Body of pancreas (tissue), 4 donors: ENCODE results near the gene FLT1. TPM values are rescaled to one million over a fixed set of nuclear protein-coding genes. Genes with fewer than 3 reads are reported as not detected.

Source experiments
- ATAC-seq: fragments of 150-250 bp; one replicate; pipeline ENCODE4 v1.9.1; 2016
- DNase-seq, 4 donors: peaks; one replicate each; pipeline ENCODE4 v3.0.0-alpha.2; 2019
- H3K27ac ChIP-seq, 4 donors: fragments of 200-600 bp; sonication (generic); 1 replicate in 3 of 4; 2 replicates in 1 of 4; pipeline versions ENCODE4 v1.5.1 to v1.6.1; 2016 to 2019; ENCODE audit warnings: mild to moderate bottlenecking in 1 of 4, mixed read lengths in 1 of 4, moderate library complexity in 1 of 4
- H3K27me3 ChIP-seq, 2 donors: fragments of 200-600 bp; sonication (generic); one replicate each; pipeline ENCODE4 v1.6.0; 2016; ENCODE audit warnings: mild to moderate bottlenecking in 1 of 2
- H3K36me3 ChIP-seq, 2 donors: fragments of 200-600 bp; sonication (generic); replicated peaks in 1 of 2; 2 replicates each; pipeline ENCODE4 v1.5.1; 2016; ENCODE audit warnings: low read depth in 2 of 2; ENCODE audit not compliant: insufficient read depth in 1 of 2
- H3K4me1 ChIP-seq: fragments of 200-600 bp; sonication (generic); one replicate; pipeline ENCODE4 v1.6.0; 2016
- H3K4me3 ChIP-seq, 2 donors: fragments of 200-600 bp; sonication (generic); 1 replicate in 1 of 2; 2 replicates in 1 of 2; pipeline ENCODE4 v1.5.1; 2016 to 2019
- H3K9me3 ChIP-seq, 3 donors: fragments of 200-600 bp; sonication (generic); 1 replicate in 2 of 3; 2 replicates in 1 of 3; pipeline ENCODE4 v1.5.1; 2016
- CTCF ChIP-seq, 7 experiments: fragments of 450-650 bp in 4 of 7; fragments of 200-600 bp in 3 of 7; sonication (generic) in 3 of 7; IDR thresholded peaks; one replicate each; pipeline ENCODE4 v1.5.1; 2016 to 2019; ENCODE audit warnings: antibody characterized with exemption in 7 of 7
- POLR2A ChIP-seq, 3 donors: fragments of 450-650 bp; IDR thresholded peaks; one replicate each; pipeline ENCODE4 v1.6.1; 2016; ENCODE audit warnings: antibody characterized with exemption in 3 of 3, mild to moderate bottlenecking in 2 of 3
- WGBS, 2 donors: methylation state at CpG; one replicate each; pipeline ENCODE4 v1.1.5; 2017; 5-methylcytosine and 5-hydroxymethylcytosine counted together
- intact Hi-C: fragments of 100-400 bp; cut with DNase I; formaldehyde crosslinking; loops from one replicate; pipeline ENCODE4 v1.15.1; 2023
- total RNA-seq, 2 donors: library from RNA; depleted of rRNA; stranded (reverse); fragments of >200 nt; gene quantifications; one replicate each; pipeline ENCODE4 v1.1.0, GENCODE V29; 2016

Gene FLT1
- total RNA-seq, 2 donors from 2014 or later, result 15.3 to 20.4 TPM

- 70% methylated on average over 10 of the region's 10 CpGs for WGBS, 2 donors
- no peak for ATAC-seq
- no peaks in the 10 kb centered on the region for H3K36me3 ChIP-seq
- H3K9me3 ChIP-seq, result no peaks in the 10 kb centered on the region
- H3K4me3 ChIP-seq, result no peak overlapping the region
- H3K27me3 ChIP-seq, result no peaks in the 10 kb centered on the region
- no peaks in the 10 kb centered on the region for H3K4me1 ChIP-seq
- H3K27ac ChIP-seq, result no peak overlapping the region
- no peak for DNase-seq
- intact Hi-C loops, result no loop called here
- no peak for TF ChIP-seq POLR2A (IDR thresholded peaks at IDR 0.05)
- TF ChIP-seq CTCF (IDR thresholded peaks at IDR 0.05), result no peak
These were observed 8.9 kb downstream of the FLT1 start for GRCh38 chr13:28485996-28486543.

GRCh38 chr13:28485551-28485950 is 9.4 kb downstream of the FLT1 start:
- no peaks in the 10 kb centered on the region for H3K27me3 ChIP-seq
- H3K27ac ChIP-seq, result no peak overlapping the region
- 62 to 74% methylated on average over 7 of the region's 7 CpGs for WGBS, 2 donors
- ATAC-seq, result no peak
- H3K4me1 ChIP-seq, result no peaks in the 10 kb centered on the region
- intact Hi-C loops, result no loop called here
- no peak for DNase-seq
- TF ChIP-seq POLR2A (IDR thresholded peaks at IDR 0.05) (no peak), CTCF (IDR thresholded peaks at IDR 0.05) (no peak)
- H3K9me3 ChIP-seq, result no peaks in the 10 kb centered on the region
- no peaks in the 10 kb centered on the region for H3K36me3 ChIP-seq
- no peak overlapping the region for H3K4me3 ChIP-seq

- WGBS, 2 donors, result 70 to 92% methylated on average over 1 of the region's 1 CpG
- DNase-seq (no peak), ATAC-seq (no peak)
- Histone ChIP-seq H3K4me3 (no peak overlapping the region), H3K4me1 (no peaks in the 10 kb centered on the region), H3K9me3 (no peaks in the 10 kb centered on the region), H3K36me3 (no peaks in the 10 kb centered on the region), H3K27me3 (no peaks in the 10 kb centered on the region), H3K27ac (no peak overlapping the region)
- TF ChIP-seq CTCF (IDR thresholded peaks at IDR 0.05) (no peak), POLR2A (IDR thresholded peaks at IDR 0.05) (no peak)
- intact Hi-C loops, result no loop called here
These were observed 9.8 kb downstream of the FLT1 start for GRCh38 chr13:28485097-28485496.

GRCh38 chr13:28483313-28483931 is 11.5 kb downstream of the FLT1 start:
- no peaks in the 10 kb centered on the region for H3K4me1 ChIP-seq
- WGBS, 2 donors, result 44 to 50% methylated on average over 7 of the region's 7 CpGs
- DNase-seq (no peak), ATAC-seq (no peak)
- no peaks in the 10 kb centered on the region for H3K27me3 ChIP-seq
- intact Hi-C loops, result no loop called here
- TF ChIP-seq POLR2A (IDR thresholded peaks at IDR 0.05) (no peak), CTCF (IDR thresholded peaks at IDR 0.05) (no peak)
- no peak overlapping the region for H3K4me3 ChIP-seq
- no peaks in the 10 kb centered on the region for H3K9me3 ChIP-seq
- no peaks in the 10 kb centered on the region for H3K36me3 ChIP-seq
- no peak overlapping the region for H3K27ac ChIP-seq

GRCh38 chr13:28479005-28479404 is 15.9 kb downstream of the FLT1 start:
- H3K27ac ChIP-seq, result no peak overlapping the region
- ATAC-seq (no peak), DNase-seq (no peak)
- no peaks in the 10 kb centered on the region for H3K4me1 ChIP-seq
- WGBS, 2 donors, result 58 to 60% methylated on average over 1 of the region's 1 CpG
- no peaks in the 10 kb centered on the region for H3K27me3 ChIP-seq
- intact Hi-C loops, result no loop called here
- H3K4me3 ChIP-seq, result no peak overlapping the region
- no peaks in the 10 kb centered on the region for H3K36me3 ChIP-seq
- TF ChIP-seq CTCF (IDR thresholded peaks at IDR 0.05) (no peak), POLR2A (IDR thresholded peaks at IDR 0.05) (no peak)
- no peaks in the 10 kb centered on the region for H3K9me3 ChIP-seq
